Right lobe of liver (tissue), 4 donors: ENCODE results near the gene NUDT4B.
"Not testable (repeated sequence)": the region's sequence is repeated elsewhere in the genome, so short reads cannot be mapped to it uniquely, and the experiment has no call there.

Source experiments
- CTCF ChIP-seq, 4 donors: fragments of 200-600 bp in 3 of 4; fragments of 450-650 bp in 1 of 4; IDR thresholded peaks; one replicate each; pipeline versions ENCODE4 v1.5.1 to v1.8.0; 2016 to 2022; ENCODE audit warnings: antibody characterized with exemption in 4 of 4, mild to moderate bottlenecking in 2 of 4
- POLR2A ChIP-seq: fragments of 450-650 bp; IDR thresholded peaks from one replicate; pipeline ENCODE4 v1.6.1; 2017; ENCODE audit warnings: antibody characterized with exemption, mild to moderate bottlenecking
- donor health status: DM: no; HTN: no; CAD: no.
- donor health status: DM: no; HTN: no; CAD: no.
- donor health status: DM: no; HTN: yes; CAD: no.

GRCh38 chr1:148715518-148715917, 33.1 kb upstream of the NUDT4B start:
- TF ChIP-seq POLR2A; CTCF (IDR thresholded peaks at IDR 0.05): not testable (repeated sequence)
